Hypothalamus (tissue), 51 donors: Measurements from ENCODE around the gene ROBO1.

Experiments
- DNase-seq, 51 donors: peaks; one replicate each; lab custom pipeline; 2025; lab: John Stamatoyannopoulos, UW

ROBO1 gene

GRCh38 chr3:79672075-79672474, 95.7 kb downstream of the ROBO1 start:
- DNase-seq, result no peak

GRCh38 chr3:79670178-79670577, 97.6 kb downstream of the ROBO1 start:
- DNase-seq, result no peak

- DNase-seq, result no peak
These were observed 103.3 kb downstream of the ROBO1 start for GRCh38 chr3:79664455-79664854.

GRCh38 chr3:79661896-79662295, 105.9 kb downstream of the ROBO1 start:
- no peak for DNase-seq

GRCh38 chr3:79657076-79657475, 110.7 kb downstream of the ROBO1 start:
- DNase-seq, result no peak

- no peak for DNase-seq
These were observed 113.8 kb downstream of the ROBO1 start for GRCh38 chr3:79654019-79654418.

- no peak for DNase-seq
These were observed 114.5 kb downstream of the ROBO1 start for GRCh38 chr3:79653266-79653830.

GRCh38 chr3:79651536-79652065, 116.2 kb downstream of the ROBO1 start:
- DNase-seq, result no peak

GRCh38 chr3:79639855-79640254, 127.9 kb downstream of the ROBO1 start:
- DNase-seq, result no peak

GRCh38 chr3:79636372-79636771, 131.4 kb downstream of the ROBO1 start:
- no peak for DNase-seq

DNA sequence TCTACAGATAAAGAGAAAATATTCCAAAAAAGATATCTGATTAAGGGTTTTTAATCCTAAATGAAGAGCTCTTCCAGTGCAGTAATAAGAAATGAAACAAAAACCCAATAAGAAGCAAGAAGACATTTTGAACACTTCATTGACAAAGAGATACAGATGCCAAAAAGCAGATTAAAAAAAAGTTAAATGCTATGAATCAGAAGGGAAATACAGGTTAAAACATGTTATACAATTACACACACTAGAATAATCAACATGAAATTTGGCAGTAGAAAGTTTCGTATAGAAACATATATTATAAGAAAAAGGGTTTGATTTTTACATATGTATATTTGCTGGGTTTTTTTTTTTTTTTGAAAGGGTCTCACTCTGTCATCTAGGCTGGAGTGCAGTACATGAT, 135.0 kb downstream of the ROBO1 start:
- DNase-seq, result no peak

DNA sequence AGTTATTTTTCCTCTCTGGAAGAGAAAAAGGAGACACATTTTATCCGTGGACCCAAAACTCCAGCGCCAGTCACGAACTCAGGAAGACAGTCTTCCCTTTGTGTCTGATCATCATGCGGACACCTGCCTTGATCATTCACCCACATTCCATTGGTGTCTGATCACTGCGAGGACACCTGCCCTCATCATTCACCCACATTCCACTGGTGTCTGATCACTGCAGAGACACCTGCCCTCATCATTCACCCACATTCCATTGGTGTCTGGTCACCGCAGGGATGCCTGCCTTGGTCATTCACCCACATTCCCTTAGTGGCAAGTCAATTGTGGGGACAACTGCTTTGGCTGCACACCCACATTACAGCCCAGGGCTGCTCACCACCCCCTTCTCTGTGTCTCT, 148.9 kb downstream of the ROBO1 start:
- DNase-seq, result no peak

GRCh38 chr3:79606414-79606813, 161.4 kb downstream of the ROBO1 start:
- no peak for DNase-seq

DNA sequence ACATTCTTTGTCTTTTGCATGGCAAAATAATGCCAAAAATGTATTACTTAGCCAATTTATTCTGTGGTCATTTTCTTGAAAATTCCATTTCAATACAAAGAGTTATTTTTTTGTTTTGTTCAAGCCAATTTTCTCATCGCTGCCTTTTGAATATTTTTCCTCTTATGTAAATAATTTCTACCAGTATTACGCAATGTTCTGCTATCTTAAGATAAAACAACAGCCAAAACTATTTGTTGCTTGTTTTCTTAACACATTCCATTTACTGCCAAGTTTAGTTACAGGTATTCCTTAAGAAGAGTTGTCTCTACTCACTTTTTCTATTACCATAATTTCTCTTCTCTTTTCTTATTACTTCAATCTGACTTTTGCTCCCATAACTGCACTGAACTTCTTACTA, 163.1 kb downstream of the ROBO1 start:
- DNase-seq, result no peak

GRCh38 chr3:79602385-79602784, 165.4 kb downstream of the ROBO1 start:
- DNase-seq, result no peak

DNA sequence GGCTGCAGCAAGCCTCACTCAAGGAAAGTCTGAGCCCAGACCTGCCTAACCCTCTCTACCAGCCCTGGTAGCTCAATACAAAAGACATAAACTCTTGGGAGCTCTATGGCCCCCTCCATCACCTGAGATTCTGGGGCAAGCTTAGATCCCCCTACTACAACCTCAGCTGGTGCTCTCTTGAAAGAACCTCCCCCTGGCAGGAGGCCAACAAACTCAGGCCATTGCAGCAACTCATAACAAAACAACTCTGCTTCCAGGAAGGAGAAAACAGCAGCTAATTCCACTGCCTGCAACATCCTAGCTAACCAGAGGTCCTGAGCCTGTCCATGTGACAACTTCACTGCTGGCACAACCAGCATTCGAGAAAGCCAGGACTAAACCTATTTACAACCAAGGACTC, 169.2 kb downstream of the ROBO1 start:
- DNase-seq, result no peak

- DNase-seq, result no peak
These were observed 170.1 kb downstream of the ROBO1 start for GRCh38 chr3:79597709-79598108.

- DNase-seq, result no peak
These were observed 180.6 kb downstream of the ROBO1 start for GRCh38 chr3:79587150-79587549.

DNA sequence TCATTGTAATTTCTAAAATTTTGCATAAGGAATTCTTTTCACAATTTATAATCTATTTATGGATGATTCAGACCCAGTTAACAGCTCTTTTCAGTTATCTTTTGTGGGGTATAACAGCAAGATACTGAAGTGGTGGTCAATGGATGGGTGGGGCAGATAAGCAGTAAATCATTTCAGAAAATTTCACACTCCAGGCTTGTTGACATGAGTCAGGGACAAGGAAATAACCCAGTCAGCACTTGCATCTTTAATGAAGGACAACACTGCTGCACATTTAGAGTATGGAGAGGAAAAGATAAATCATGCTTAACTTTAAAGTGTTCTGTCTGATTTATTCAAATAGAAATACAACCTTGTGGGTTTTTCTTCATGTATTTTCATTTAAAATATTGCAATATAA, 181.6 kb downstream of the ROBO1 start:
- DNase-seq, result no peak

DNA sequence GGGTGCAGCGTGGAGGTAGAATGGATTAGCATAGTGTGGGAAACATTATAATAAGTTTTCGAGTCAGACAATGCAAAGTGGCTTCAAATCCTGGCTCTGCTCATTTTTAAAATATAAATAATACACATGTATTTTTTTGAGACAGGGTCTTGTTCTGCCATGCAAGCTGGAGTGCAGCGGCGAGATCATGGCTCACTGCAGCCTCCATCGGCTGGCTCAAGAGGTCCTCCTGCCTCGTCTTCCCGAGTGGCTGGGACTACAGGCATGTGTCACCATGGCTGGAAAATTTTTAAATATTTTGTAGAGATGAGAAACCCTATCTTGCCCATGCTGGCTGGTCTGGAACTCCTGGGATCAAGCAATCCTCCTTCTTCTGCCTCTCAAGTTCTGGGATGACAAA, 194.9 kb downstream of the ROBO1 start:
- no peak for DNase-seq

- DNase-seq, result no peak
These were observed 198.9 kb downstream of the ROBO1 start for GRCh38 chr3:79568938-79569337.

GRCh38 chr3:79564192-79564591, 203.6 kb downstream of the ROBO1 start:
- no peak for DNase-seq

GRCh38 chr3:79560698-79561097, 207.1 kb downstream of the ROBO1 start:
- no peak for DNase-seq
